Measurements from ENCODE around the gene TOM1.
"Not testable (repeated sequence)": the region's sequence is repeated elsewhere in the genome, so short reads cannot be mapped to it uniquely, and the experiment has no call there.

TOM1 gene

GRCh38 chr22:35348026-35348590 lies 48.4 kb downstream of the TOM1 start:
- no peak for DNase-seq

- no peak for DNase-seq
These were observed 49.0 kb downstream of the TOM1 start for GRCh38 chr22:35348703-35349102.

GRCh38 chr22:35349368-35349703 lies 49.6 kb downstream of the TOM1 start:
- no peak for DNase-seq

GRCh38 chr22:35349704-35350538 lies 50.2 kb downstream of the TOM1 start:
- no peak for DNase-seq

GRCh38 chr22:35350539-35351503 lies 51.1 kb downstream of the TOM1 start:
- peak; percentile 90 for DNase-seq

- DNase-seq = peak; percentile 41
These were observed 52.8 kb downstream of the TOM1 start for GRCh38 chr22:35352214-35353111.

GRCh38 chr22:35353318-35353717 lies 53.6 kb downstream of the TOM1 start:
- DNase-seq = no peak

GRCh38 chr22:35354068-35354467 lies 54.4 kb downstream of the TOM1 start:
- DNase-seq = no peak

GRCh38 chr22:35357883-35358621 lies 58.4 kb downstream of the TOM1 start:
- DNase-seq = no peak

GRCh38 chr22:35359380-35360065 lies 59.8 kb downstream of the TOM1 start:
- no peak for DNase-seq

GRCh38 chr22:35361001-35361558 lies 61.4 kb downstream of the TOM1 start:
- DNase-seq = no peak

- no peak for DNase-seq
These were observed 63.9 kb downstream of the TOM1 start for GRCh38 chr22:35363566-35364086.

- not testable (repeated sequence) for DNase-seq
These were observed 64.5 kb downstream of the TOM1 start for GRCh38 chr22:35364230-35364629.

GRCh38 chr22:35367331-35367886 lies 67.7 kb downstream of the TOM1 start:
- no peak for DNase-seq

GRCh38 chr22:35368386-35368785 lies 68.7 kb downstream of the TOM1 start:
- no peak for DNase-seq

GRCh38 chr22:35369996-35370395 lies 70.3 kb downstream of the TOM1 start:
- no peak for DNase-seq

GRCh38 chr22:35373781-35374180 lies 74.1 kb downstream of the TOM1 start:
- no peak for DNase-seq

GRCh38 chr22:35375031-35375430 lies 75.3 kb downstream of the TOM1 start:
- no peak for DNase-seq

- DNase-seq = no peak
These were observed 75.8 kb downstream of the TOM1 start for GRCh38 chr22:35375526-35375925.
